NCI-H128 (cell line): ENCODE results near the gene ZNF354C.

Experiments
- DNase-seq: peaks from one replicate; lab custom pipeline; 2025; ENCODE audit not compliant: unreplicated experiment; lab: John Stamatoyannopoulos, UW

Gene ZNF354C

GRCh38 chr5:179113945-179114641 lies 53.9 kb downstream of the ZNF354C start:
- DNase-seq, result no peak

GRCh38 chr5:179114756-179115155 lies 54.6 kb downstream of the ZNF354C start:
- DNase-seq, result no peak

- no peak for DNase-seq
These were observed 55.1 kb downstream of the ZNF354C start for GRCh38 chr5:179115307-179115706.

GRCh38 chr5:179115845-179116524 lies 55.8 kb downstream of the ZNF354C start:
- DNase-seq, result no peak

- no peak for DNase-seq
These were observed 58.2 kb downstream of the ZNF354C start for GRCh38 chr5:179118338-179118737.

- no peak for DNase-seq
These were observed 58.7 kb downstream of the ZNF354C start for GRCh38 chr5:179118756-179119414.

- no peak for DNase-seq
These were observed 59.4 kb downstream of the ZNF354C start for GRCh38 chr5:179119415-179120170.

- DNase-seq, result no peak
These were observed 60.3 kb downstream of the ZNF354C start for GRCh38 chr5:179120421-179120861.

- DNase-seq, result no peak
These were observed 60.9 kb downstream of the ZNF354C start for GRCh38 chr5:179120951-179121666.

- DNase-seq, result no peak
These were observed 61.5 kb downstream of the ZNF354C start for GRCh38 chr5:179121667-179122111.

- no peak for DNase-seq
These were observed 62.4 kb downstream of the ZNF354C start for GRCh38 chr5:179122411-179123108.

GRCh38 chr5:179123109-179123426 lies 62.9 kb downstream of the ZNF354C start:
- DNase-seq, result no peak

- no peak for DNase-seq
These were observed 63.5 kb downstream of the ZNF354C start for GRCh38 chr5:179123491-179124272.

- DNase-seq, result no peak
These were observed 64.2 kb downstream of the ZNF354C start for GRCh38 chr5:179124273-179124852.

GRCh38 chr5:179124853-179125788 lies 64.9 kb downstream of the ZNF354C start:
- no peak for DNase-seq

GRCh38 chr5:179125789-179126505 lies 65.8 kb downstream of the ZNF354C start:
- no peak for DNase-seq

- no peak for DNase-seq
These were observed 66.4 kb downstream of the ZNF354C start for GRCh38 chr5:179126506-179126991.
